DND-41 (cell line): ENCODE data around the gene B3GALT6.

Source experiments
- ATAC-seq: fragments of 200-7000 bp; cut with Tn5 transposase; 3 replicates; pipeline ENCODE4 v1.9.1; 2021; ENCODE audit warnings: low read depth; ENCODE audit not compliant: insufficient read depth
- DNase-seq: peaks from one replicate; pipeline ENCODE4 v3.0.0-alpha.2; 2020
- H2AFZ ChIP-seq: 2 replicates; pipeline ENCODE4 v1.6.0; 2012; ENCODE audit warnings: low read depth, low read length
- H3K27ac ChIP-seq: 2 replicates; pipeline ENCODE4 v1.5.1; 2012; ENCODE audit warnings: low read length, inconsistent platforms
- H3K27me3 ChIP-seq: fragments of 200-600 bp; sonication (generic); 2 replicates; pipeline ENCODE4 v1.6.0; 2012; ENCODE audit warnings: low read length, mild to moderate bottlenecking, inconsistent platforms; ENCODE audit not compliant: insufficient read depth, poor library complexity
- H3K36me3 ChIP-seq: 2 replicates; pipeline ENCODE4 v1.5.1; 2012; ENCODE audit warnings: low read length, inconsistent platforms; ENCODE audit not compliant: insufficient read depth
- H3K4me1 ChIP-seq: 2 replicates; pipeline ENCODE4 v1.5.1; 2012; ENCODE audit warnings: mild to moderate bottlenecking, low read length; ENCODE audit not compliant: insufficient read depth
- H3K4me2 ChIP-seq: 2 replicates; pipeline ENCODE4 v1.6.0; 2012; ENCODE audit warnings: mild to moderate bottlenecking, moderate library complexity, low read length, inconsistent platforms; ENCODE audit not compliant: insufficient read depth
- H3K4me3 ChIP-seq, 2 experiments: fragments of 200-600 bp in 1 of 2; shearing (Covaris generic) in 1 of 2; 2 replicates each; pipeline ENCODE4 v1.5.1; 2012 to 2016; ENCODE audit warnings: inconsistent platforms in 2 of 2, low read length in 2 of 2, mild to moderate bottlenecking in 2 of 2, low read depth in 1 of 2, moderate library complexity in 1 of 2
- H3K79me2 ChIP-seq: 2 replicates; pipeline ENCODE4 v1.6.0; 2012; ENCODE audit warnings: low read length, inconsistent platforms; ENCODE audit not compliant: insufficient read depth
- H3K9ac ChIP-seq: 2 replicates; pipeline ENCODE4 v1.6.0; 2012; ENCODE audit warnings: low read depth, mild to moderate bottlenecking, inconsistent platforms, low read length, moderate library complexity
- H3K9me3 ChIP-seq: 2 replicates; pipeline ENCODE4 v1.5.1; 2012; ENCODE audit warnings: low read length, moderate library complexity, mild to moderate bottlenecking, inconsistent platforms; ENCODE audit not compliant: insufficient read depth, severe bottlenecking
- H4K20me1 ChIP-seq: 2 replicates; pipeline ENCODE4 v1.6.0; 2012; ENCODE audit warnings: low read length; ENCODE audit not compliant: insufficient read depth
- CTCF ChIP-seq: IDR thresholded peaks from 2 replicates; pipeline ENCODE4 v1.5.1; 2012; ENCODE audit warnings: borderline replicate concordance, low read length, moderate library complexity, mild to moderate bottlenecking; ENCODE audit not compliant: poor library complexity, severe bottlenecking; ENCODE audit errors: extremely low read depth
- EZH2 ChIP-seq: IDR thresholded peaks from 3 replicates; pipeline ENCODE4 v1.6.1; 2012; ENCODE audit warnings: borderline replicate concordance, low read depth, mild to moderate bottlenecking, moderate library complexity, low read length, inconsistent platforms; ENCODE audit not compliant: severe bottlenecking

B3GALT6 gene

GRCh38 chr1:1256956-1257871, 25.2 kb downstream of the B3GALT6 start:
- Histone ChIP-seq H3K27me3 (no peaks in the 10 kb centered on the region), H4K20me1 (peaks cover 43% of the 10 kb centered on the region), H3K9ac (no peak overlapping the region), H3K36me3 (peaks cover 90% of the 10 kb centered on the region), H3K27ac (no peak overlapping the region), H2AFZ (no peak overlapping the region), H3K9me3 (no peaks in the 10 kb centered on the region), H3K4me2 (no peak overlapping the region), H3K79me2 (peaks cover 32% of the 10 kb centered on the region), H3K4me3 (no peak overlapping the region), H3K4me1 (peaks cover 3% of the 10 kb centered on the region; the same call in 1 of the 2 replicates)
- TF ChIP-seq EZH2: no peak
- DNase-seq (no peak), ATAC-seq (no peak)

- no peak overlapping the region for H3K9ac ChIP-seq
- H3K4me3 ChIP-seq: no peak overlapping the region
- peaks cover 45% of the 10 kb centered on the region for H4K20me1 ChIP-seq
- no peaks in the 10 kb centered on the region for H3K4me1 ChIP-seq
- no peak overlapping the region for H2AFZ ChIP-seq
- H3K27me3 ChIP-seq: no peaks in the 10 kb centered on the region
- peaks cover 91% of the 10 kb centered on the region for H3K36me3 ChIP-seq
- no peak for DNase-seq
- TF ChIP-seq EZH2 (no peak), CTCF (no peak)
- no peak for ATAC-seq
- H3K79me2 ChIP-seq: peaks cover 47% of the 10 kb centered on the region
- H3K4me2 ChIP-seq: no peak overlapping the region
- H3K9me3 ChIP-seq: no peaks in the 10 kb centered on the region
- H3K27ac ChIP-seq: no peak overlapping the region
Observed at GRCh38 chr1:1259119-1259488, 27.1 kb downstream of the B3GALT6 start.

GRCh38 chr1:1259540-1259939, 27.5 kb downstream of the B3GALT6 start:
- H2AFZ ChIP-seq: no peak overlapping the region
- TF ChIP-seq CTCF (no peak), EZH2 (no peak)
- H3K4me2 ChIP-seq: no peak overlapping the region
- no peak overlapping the region for H3K27ac ChIP-seq
- no peak overlapping the region for H3K4me3 ChIP-seq
- no peaks in the 10 kb centered on the region for H3K4me1 ChIP-seq
- H3K79me2 ChIP-seq: peaks cover 48% of the 10 kb centered on the region
- peaks cover 48% of the 10 kb centered on the region for H4K20me1 ChIP-seq
- no peak for ATAC-seq
- no peaks in the 10 kb centered on the region for H3K9me3 ChIP-seq
- no peaks in the 10 kb centered on the region for H3K27me3 ChIP-seq
- H3K36me3 ChIP-seq: peaks cover 90% of the 10 kb centered on the region
- H3K9ac ChIP-seq: no peak overlapping the region
- DNase-seq: no peak

GRCh38 chr1:1259951-1260600, 28.0 kb downstream of the B3GALT6 start:
- H3K4me2 ChIP-seq: no peak overlapping the region

More at GRCh38 chr1:1259951-1260600, 28.0 kb downstream of the B3GALT6 start:
- ATAC-seq: no peak
- peaks cover 48% of the 10 kb centered on the region for H4K20me1 ChIP-seq
- H3K9me3 ChIP-seq: no peaks in the 10 kb centered on the region
- no peak for TF ChIP-seq EZH2
- no peak for TF ChIP-seq CTCF
- no peak overlapping the region for H2AFZ ChIP-seq
- no peak for DNase-seq
- no peak overlapping the region for H3K27ac ChIP-seq
- H3K79me2 ChIP-seq: peaks cover 52% of the 10 kb centered on the region
- H3K36me3 ChIP-seq: peaks cover 90% of the 10 kb centered on the region
- H3K9ac ChIP-seq: no peak overlapping the region
- H3K4me1 ChIP-seq: no peaks in the 10 kb centered on the region
- H3K27me3 ChIP-seq: no peaks in the 10 kb centered on the region
- no peak overlapping the region for H3K4me3 ChIP-seq
